WTC11 (cell line): Measurements from ENCODE around the gene IQGAP3. TPM values are rescaled to one million over a fixed set of nuclear protein-coding genes. Genes with fewer than 3 reads are reported as not detected.

Experiments
- ATAC-seq: fragments of 200-7000 bp; cut with Tn5 transposase; 2 replicates; pipeline ENCODE4 v1.10.0; 2021; ENCODE audit warnings: mild to moderate bottlenecking, moderate library complexity
- CTCF ChIA-PET: fragments of 300-600 bp; sonication (Branson Sonifier 250); formaldehyde crosslinking; loops from one replicate; lab custom pipeline; 2021; ENCODE audit warnings: antibody characterized with exemption; lab: Charles Lee
- POLR2A ChIA-PET: fragments of 350-600 bp; sonication (Branson Sonifier 250); formaldehyde crosslinking; loops from one replicate; lab custom pipeline; 2021; ENCODE audit warnings: antibody characterized with exemption; lab: Charles Lee
- DNase-seq: peaks from one replicate; pipeline ENCODE4 v3.0.0; 2021; ENCODE audit warnings: low spot score
- H3K27ac Mint-ChIP-seq: 2 replicates; pipeline ENCODE4 v1.8.0; 2021; ENCODE audit warnings: mixed read lengths
- H3K27me3 Mint-ChIP-seq: 2 replicates; pipeline ENCODE4 v1.8.0; 2021; ENCODE audit warnings: low read depth, mild to moderate bottlenecking, moderate library complexity, mixed read lengths
- H3K36me3 Mint-ChIP-seq: 2 replicates; pipeline ENCODE4 v1.8.0; 2021; ENCODE audit warnings: mixed read lengths
- H3K4me1 Mint-ChIP-seq: 2 replicates; pipeline ENCODE4 v1.8.0; 2022; ENCODE audit warnings: mixed read lengths
- H3K4me3 Mint-ChIP-seq: 2 replicates; pipeline ENCODE4 v1.8.0; 2021; ENCODE audit warnings: mild to moderate bottlenecking, moderate library complexity, mixed read lengths
- H3K9me3 Mint-ChIP-seq: 2 replicates; pipeline ENCODE4 v1.8.0; 2021; ENCODE audit warnings: mixed read lengths
- ELF4 ChIP-seq: sonication (generic); formaldehyde crosslinking; IDR thresholded peaks from 2 replicates; pipeline ENCODE4 v1.8.1; 2022; ENCODE audit warnings: low read depth, mild to moderate bottlenecking, moderate library complexity, missing genetic modification reagents
- GRHL2 ChIP-seq: fragments of 250-450 bp; sonication (Bioruptor Pico); IDR thresholded peaks from 2 replicates; pipeline ENCODE4 v1.8.0; 2022; ENCODE audit warnings: mild to moderate bottlenecking, moderate library complexity; ENCODE audit not compliant: insufficient replicate concordance, severe bottlenecking
- KAT7 ChIP-seq: sonication (generic); formaldehyde crosslinking; IDR thresholded peaks from 2 replicates; pipeline ENCODE4 v1.8.1; 2023; ENCODE audit warnings: missing genetic modification reagents, mild to moderate bottlenecking, borderline replicate concordance
- MYBL2 ChIP-seq: sonication (generic); formaldehyde crosslinking; IDR thresholded peaks from 2 replicates; pipeline ENCODE4 v1.8.1; 2023; ENCODE audit warnings: mild to moderate bottlenecking, moderate library complexity, missing genetic modification reagents
- NR2C2 ChIP-seq: sonication (generic); formaldehyde crosslinking; IDR thresholded peaks from 2 replicates; pipeline ENCODE4 v1.8.0; 2022; ENCODE audit warnings: mild to moderate bottlenecking, missing genetic modification reagents
- NR3C1 ChIP-seq: sonication (generic); formaldehyde crosslinking; conservative IDR thresholded peaks from 2 replicates; pipeline ENCODE4 v1.8.1; 2023; ENCODE audit warnings: low read depth, mild to moderate bottlenecking, missing genetic modification reagents
- PRRX2 ChIP-seq: fragments of 250-450 bp; sonication (Bioruptor Pico); IDR thresholded peaks from 2 replicates; pipeline ENCODE4 v1.8.0; 2021; ENCODE audit warnings: mild to moderate bottlenecking
- SOX15 ChIP-seq: fragments of 250-450 bp; sonication (Bioruptor Pico); IDR thresholded peaks from 2 replicates; pipeline ENCODE4 v1.9.0; 2021; ENCODE audit warnings: mild to moderate bottlenecking
- TEAD4 ChIP-seq: sonication (generic); formaldehyde crosslinking; IDR thresholded peaks from 2 replicates; pipeline ENCODE4 v1.8.0; 2022; ENCODE audit warnings: mild to moderate bottlenecking, missing genetic modification reagents
- TP53 ChIP-seq: sonication (generic); formaldehyde crosslinking; IDR thresholded peaks from 2 replicates; pipeline ENCODE4 v1.8.1; 2023; ENCODE audit warnings: mild to moderate bottlenecking, missing genetic modification reagents
- ZNF219 ChIP-seq: sonication (generic); formaldehyde crosslinking; IDR thresholded peaks from 2 replicates; pipeline ENCODE4 v1.8.0; 2023; ENCODE audit warnings: missing genetic modification reagents, mild to moderate bottlenecking, borderline replicate concordance
- ZNF232 ChIP-seq: sonication (generic); formaldehyde crosslinking; IDR thresholded peaks from 2 replicates; pipeline ENCODE4 v1.8.0; 2022; ENCODE audit warnings: mild to moderate bottlenecking, missing genetic modification reagents
- ZNF263 ChIP-seq: sonication (generic); formaldehyde crosslinking; IDR thresholded peaks from 2 replicates; pipeline ENCODE4 v1.8.1; 2022; ENCODE audit warnings: low read depth, mild to moderate bottlenecking, moderate library complexity, missing genetic modification reagents
- ZNF396 ChIP-seq: fragments of 250-450 bp; sonication (Bioruptor Pico); IDR thresholded peaks from 2 replicates; pipeline ENCODE4 v1.8.0; 2021; ENCODE audit warnings: mild to moderate bottlenecking, moderate library complexity, borderline replicate concordance
- total RNA-seq: library from RNA; stranded (reverse); gene quantifications from 3 replicates; pipeline ENCODE4 v1.2.3, GENCODE V29; 2021
- TF ChIP-seq, protein P1 (sequence below): sonication (generic); formaldehyde crosslinking; IDR thresholded peaks from 2 replicates; pipeline ENCODE4 v1.8.1; 2022; ENCODE audit warnings: low read depth, mild to moderate bottlenecking, moderate library complexity, missing genetic modification reagents, borderline replicate concordance
- TF ChIP-seq, protein P2 (sequence below): sonication (generic); formaldehyde crosslinking; IDR thresholded peaks from 2 replicates; pipeline ENCODE4 v1.8.0; 2022; ENCODE audit warnings: mild to moderate bottlenecking, missing genetic modification reagents
- TF ChIP-seq, protein P3 (sequence below): sonication (generic); formaldehyde crosslinking; conservative IDR thresholded peaks from 2 replicates; pipeline ENCODE4 v1.8.1; 2022; ENCODE audit warnings: mild to moderate bottlenecking, missing genetic modification reagents
- TF ChIP-seq, protein P4 (sequence below): fragments of 200-600 bp; IDR thresholded peaks from 2 replicates; pipeline ENCODE4 v1.8.0; 2022; ENCODE audit warnings: antibody characterized with exemption
- TF ChIP-seq, protein P5 (sequence below): sonication (generic); formaldehyde crosslinking; IDR thresholded peaks from 2 replicates; pipeline ENCODE4 v1.8.0; 2022; ENCODE audit warnings: missing genetic modification reagents
- TF ChIP-seq, protein P6 (sequence below): sonication (generic); formaldehyde crosslinking; IDR thresholded peaks from 2 replicates; pipeline ENCODE4 v1.8.1; 2022; ENCODE audit warnings: mild to moderate bottlenecking, moderate library complexity, missing genetic modification reagents
- TF ChIP-seq, protein P7 (sequence below): sonication (generic); formaldehyde crosslinking; IDR thresholded peaks from 2 replicates; pipeline ENCODE4 v1.8.0; 2023; ENCODE audit warnings: missing genetic modification reagents, mild to moderate bottlenecking, borderline replicate concordance

IQGAP3 gene
- total RNA-seq, 1 experiment from 2014 or later, result 33.3 TPM

DNA sequence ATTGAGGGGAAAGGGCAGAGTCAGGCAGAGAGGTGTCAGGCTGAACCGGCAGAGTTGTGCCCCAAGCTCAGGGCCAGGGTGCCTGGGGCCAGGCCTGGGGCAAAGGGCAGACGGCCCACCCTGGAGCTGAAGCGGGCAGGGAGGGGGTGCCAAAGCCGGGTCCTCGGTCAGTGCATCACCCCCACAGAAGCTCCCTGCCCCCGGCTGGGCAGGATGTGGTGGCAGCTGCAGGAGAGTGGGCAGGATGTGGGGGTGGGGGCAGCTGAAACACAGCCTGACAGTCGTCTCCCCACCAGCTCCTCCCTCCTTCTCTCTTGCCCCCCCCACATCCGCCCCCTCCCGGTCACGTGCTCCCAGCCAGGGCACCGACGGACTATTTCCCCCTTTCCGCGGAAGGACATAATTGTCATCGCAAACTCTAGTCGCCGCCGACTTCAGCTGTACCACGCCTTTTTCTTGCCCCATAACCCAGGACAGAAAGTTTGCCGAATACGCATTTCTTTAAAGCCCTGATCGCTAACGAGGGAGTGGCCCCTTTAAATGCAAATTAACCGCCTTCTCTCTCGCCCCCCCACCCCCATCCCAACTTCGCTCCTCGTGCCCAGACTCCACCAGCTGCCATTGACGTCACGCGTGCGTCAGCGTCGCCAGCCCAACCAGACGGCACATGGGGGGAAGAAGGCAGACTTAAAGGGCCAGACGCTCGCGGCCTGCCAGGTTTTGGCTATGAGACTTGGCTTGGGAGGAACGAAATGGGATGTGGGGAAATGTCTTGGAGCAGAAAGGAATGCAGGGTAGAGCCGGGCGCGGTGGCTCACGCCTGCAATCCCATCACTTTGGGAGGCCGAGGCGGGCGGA, 67.3 kb downstream of the IQGAP3 start (continued):
- TF ChIP-seq ELF4 (CRISPR knock-in tag) (no peak), ZNF219 (CRISPR knock-in tag) (0 out of 2 replicates have a peak, but pooled peaks have one; percentile 40), ZNF396 (CRISPR knock-in tag) (no peak), GRHL2 (CRISPR knock-in tag) (no peak), MYBL2 (CRISPR knock-in tag) (peak; percentile 69; the same call in 1 of the 2 replicates), ZNF263 (no peak), TP53 (0 out of 2 replicates have a peak, but pooled peaks have one; percentile 37), ZNF232 (CRISPR knock-in tag) (no peak), NR3C1 (CRISPR knock-in tag) (no peak), SOX15 (CRISPR knock-in tag) (no peak)
- TF ChIP-seq, protein P1, sequence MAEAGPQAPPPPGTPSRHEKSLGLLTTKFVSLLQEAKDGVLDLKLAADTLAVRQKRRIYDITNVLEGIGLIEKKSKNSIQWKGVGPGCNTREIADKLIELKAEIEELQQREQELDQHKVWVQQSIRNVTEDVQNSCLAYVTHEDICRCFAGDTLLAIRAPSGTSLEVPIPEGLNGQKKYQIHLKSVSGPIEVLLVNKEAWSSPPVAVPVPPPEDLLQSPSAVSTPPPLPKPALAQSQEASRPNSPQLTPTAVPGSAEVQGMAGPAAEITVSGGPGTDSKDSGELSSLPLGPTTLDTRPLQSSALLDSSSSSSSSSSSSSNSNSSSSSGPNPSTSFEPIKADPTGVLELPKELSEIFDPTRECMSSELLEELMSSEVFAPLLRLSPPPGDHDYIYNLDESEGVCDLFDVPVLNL (CRISPR knock-in tag), result no peak
- TF ChIP-seq, protein P2, sequence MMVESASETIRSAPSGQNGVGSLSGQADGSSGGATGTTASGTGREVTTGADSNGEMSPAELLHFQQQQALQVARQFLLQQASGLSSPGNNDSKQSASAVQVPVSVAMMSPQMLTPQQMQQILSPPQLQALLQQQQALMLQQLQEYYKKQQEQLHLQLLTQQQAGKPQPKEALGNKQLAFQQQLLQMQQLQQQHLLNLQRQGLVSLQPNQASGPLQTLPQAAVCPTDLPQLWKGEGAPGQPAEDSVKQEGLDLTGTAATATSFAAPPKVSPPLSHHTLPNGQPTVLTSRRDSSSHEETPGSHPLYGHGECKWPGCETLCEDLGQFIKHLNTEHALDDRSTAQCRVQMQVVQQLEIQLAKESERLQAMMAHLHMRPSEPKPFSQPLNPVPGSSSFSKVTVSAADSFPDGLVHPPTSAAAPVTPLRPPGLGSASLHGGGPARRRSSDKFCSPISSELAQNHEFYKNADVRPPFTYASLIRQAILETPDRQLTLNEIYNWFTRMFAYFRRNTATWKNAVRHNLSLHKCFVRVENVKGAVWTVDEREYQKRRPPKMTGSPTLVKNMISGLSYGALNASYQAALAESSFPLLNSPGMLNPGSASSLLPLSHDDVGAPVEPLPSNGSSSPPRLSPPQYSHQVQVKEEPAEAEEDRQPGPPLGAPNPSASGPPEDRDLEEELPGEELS (CRISPR knock-in tag), result 0 out of 2 replicates have a peak, but pooled peaks have one; percentile 60
- TF ChIP-seq, protein P3, sequence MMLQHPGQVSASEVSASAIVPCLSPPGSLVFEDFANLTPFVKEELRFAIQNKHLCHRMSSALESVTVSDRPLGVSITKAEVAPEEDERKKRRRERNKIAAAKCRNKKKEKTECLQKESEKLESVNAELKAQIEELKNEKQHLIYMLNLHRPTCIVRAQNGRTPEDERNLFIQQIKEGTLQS, result no peak
- TF ChIP-seq, protein P4, sequence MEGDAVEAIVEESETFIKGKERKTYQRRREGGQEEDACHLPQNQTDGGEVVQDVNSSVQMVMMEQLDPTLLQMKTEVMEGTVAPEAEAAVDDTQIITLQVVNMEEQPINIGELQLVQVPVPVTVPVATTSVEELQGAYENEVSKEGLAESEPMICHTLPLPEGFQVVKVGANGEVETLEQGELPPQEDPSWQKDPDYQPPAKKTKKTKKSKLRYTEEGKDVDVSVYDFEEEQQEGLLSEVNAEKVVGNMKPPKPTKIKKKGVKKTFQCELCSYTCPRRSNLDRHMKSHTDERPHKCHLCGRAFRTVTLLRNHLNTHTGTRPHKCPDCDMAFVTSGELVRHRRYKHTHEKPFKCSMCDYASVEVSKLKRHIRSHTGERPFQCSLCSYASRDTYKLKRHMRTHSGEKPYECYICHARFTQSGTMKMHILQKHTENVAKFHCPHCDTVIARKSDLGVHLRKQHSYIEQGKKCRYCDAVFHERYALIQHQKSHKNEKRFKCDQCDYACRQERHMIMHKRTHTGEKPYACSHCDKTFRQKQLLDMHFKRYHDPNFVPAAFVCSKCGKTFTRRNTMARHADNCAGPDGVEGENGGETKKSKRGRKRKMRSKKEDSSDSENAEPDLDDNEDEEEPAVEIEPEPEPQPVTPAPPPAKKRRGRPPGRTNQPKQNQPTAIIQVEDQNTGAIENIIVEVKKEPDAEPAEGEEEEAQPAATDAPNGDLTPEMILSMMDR, result no peak
- TF ChIP-seq, all 79 proteins: peak for 26

DNA sequence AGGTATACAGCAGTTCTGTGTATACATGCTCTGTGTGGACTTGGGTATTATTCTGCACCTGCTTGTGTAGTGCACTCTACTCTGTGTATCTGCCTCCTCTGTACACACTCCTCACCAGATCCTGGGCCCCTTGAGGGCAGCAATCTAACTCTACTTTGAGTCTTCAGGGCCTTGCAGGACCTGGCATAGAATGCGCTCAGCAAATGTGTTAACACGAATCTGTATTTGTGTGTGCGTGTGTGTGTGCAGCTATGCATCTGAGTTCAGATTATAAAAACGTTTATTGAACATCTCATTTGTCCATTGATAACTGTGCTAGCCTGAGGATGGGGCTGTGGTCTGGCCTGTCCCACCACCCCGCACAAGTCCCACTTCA, 67.9 kb downstream of the IQGAP3 start:
- ChIA-PET POLR2A (interaction anchor here (0.7 to 3.1 kb wide), 10 partner anchors 8 to 87 kb away, joined by 3 to 19 read pairs (median 4); partner anchors contain the start of gene NAXE), CTCF (interaction anchor here (0.8 to 6.4 kb wide), 12 partner anchors 13 to 201 kb away, joined by 3 to 142 read pairs (median 4); partner anchors contain the start of genes NAXE and RHBG)
- Mint-ChIP-seq H3K4me1 (peaks cover 50% of the 10 kb centered on the region), H3K27ac (peak overlapping the region; percentile 95), H3K36me3 (no peaks in the 10 kb centered on the region), H3K27me3 (peaks cover 13% of the 10 kb centered on the region), H3K4me3 (peak overlapping the region; percentile 60), H3K9me3 (no peaks in the 10 kb centered on the region)
- ATAC-seq (no peak), DNase-seq (no peak)
- TF ChIP-seq TEAD4 (CRISPR knock-in tag) (no peak), PRRX2 (no peak), NR2C2 (no peak), ELF4 (CRISPR knock-in tag) (no peak), KAT7 (CRISPR knock-in tag) (no peak)
- TF ChIP-seq, protein P5, sequence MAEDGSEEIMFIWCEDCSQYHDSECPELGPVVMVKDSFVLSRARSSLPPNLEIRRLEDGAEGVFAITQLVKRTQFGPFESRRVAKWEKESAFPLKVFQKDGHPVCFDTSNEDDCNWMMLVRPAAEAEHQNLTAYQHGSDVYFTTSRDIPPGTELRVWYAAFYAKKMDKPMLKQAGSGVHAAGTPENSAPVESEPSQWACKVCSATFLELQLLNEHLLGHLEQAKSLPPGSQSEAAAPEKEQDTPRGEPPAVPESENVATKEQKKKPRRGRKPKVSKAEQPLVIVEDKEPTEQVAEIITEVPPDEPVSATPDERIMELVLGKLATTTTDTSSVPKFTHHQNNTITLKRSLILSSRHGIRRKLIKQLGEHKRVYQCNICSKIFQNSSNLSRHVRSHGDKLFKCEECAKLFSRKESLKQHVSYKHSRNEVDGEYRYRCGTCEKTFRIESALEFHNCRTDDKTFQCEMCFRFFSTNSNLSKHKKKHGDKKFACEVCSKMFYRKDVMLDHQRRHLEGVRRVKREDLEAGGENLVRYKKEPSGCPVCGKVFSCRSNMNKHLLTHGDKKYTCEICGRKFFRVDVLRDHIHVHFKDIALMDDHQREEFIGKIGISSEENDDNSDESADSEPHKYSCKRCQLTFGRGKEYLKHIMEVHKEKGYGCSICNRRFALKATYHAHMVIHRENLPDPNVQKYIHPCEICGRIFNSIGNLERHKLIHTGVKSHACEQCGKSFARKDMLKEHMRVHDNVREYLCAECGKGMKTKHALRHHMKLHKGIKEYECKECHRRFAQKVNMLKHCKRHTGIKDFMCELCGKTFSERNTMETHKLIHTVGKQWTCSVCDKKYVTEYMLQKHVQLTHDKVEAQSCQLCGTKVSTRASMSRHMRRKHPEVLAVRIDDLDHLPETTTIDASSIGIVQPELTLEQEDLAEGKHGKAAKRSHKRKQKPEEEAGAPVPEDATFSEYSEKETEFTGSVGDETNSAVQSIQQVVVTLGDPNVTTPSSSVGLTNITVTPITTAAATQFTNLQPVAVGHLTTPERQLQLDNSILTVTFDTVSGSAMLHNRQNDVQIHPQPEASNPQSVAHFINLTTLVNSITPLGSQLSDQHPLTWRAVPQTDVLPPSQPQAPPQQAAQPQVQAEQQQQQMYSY (CRISPR knock-in tag), result no peak
- TF ChIP-seq, protein P6, sequence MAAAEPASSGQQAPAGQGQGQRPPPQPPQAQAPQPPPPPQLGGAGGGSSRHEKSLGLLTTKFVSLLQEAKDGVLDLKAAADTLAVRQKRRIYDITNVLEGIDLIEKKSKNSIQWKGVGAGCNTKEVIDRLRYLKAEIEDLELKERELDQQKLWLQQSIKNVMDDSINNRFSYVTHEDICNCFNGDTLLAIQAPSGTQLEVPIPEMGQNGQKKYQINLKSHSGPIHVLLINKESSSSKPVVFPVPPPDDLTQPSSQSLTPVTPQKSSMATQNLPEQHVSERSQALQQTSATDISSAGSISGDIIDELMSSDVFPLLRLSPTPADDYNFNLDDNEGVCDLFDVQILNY, result no peak
- TF ChIP-seq, protein P7, sequence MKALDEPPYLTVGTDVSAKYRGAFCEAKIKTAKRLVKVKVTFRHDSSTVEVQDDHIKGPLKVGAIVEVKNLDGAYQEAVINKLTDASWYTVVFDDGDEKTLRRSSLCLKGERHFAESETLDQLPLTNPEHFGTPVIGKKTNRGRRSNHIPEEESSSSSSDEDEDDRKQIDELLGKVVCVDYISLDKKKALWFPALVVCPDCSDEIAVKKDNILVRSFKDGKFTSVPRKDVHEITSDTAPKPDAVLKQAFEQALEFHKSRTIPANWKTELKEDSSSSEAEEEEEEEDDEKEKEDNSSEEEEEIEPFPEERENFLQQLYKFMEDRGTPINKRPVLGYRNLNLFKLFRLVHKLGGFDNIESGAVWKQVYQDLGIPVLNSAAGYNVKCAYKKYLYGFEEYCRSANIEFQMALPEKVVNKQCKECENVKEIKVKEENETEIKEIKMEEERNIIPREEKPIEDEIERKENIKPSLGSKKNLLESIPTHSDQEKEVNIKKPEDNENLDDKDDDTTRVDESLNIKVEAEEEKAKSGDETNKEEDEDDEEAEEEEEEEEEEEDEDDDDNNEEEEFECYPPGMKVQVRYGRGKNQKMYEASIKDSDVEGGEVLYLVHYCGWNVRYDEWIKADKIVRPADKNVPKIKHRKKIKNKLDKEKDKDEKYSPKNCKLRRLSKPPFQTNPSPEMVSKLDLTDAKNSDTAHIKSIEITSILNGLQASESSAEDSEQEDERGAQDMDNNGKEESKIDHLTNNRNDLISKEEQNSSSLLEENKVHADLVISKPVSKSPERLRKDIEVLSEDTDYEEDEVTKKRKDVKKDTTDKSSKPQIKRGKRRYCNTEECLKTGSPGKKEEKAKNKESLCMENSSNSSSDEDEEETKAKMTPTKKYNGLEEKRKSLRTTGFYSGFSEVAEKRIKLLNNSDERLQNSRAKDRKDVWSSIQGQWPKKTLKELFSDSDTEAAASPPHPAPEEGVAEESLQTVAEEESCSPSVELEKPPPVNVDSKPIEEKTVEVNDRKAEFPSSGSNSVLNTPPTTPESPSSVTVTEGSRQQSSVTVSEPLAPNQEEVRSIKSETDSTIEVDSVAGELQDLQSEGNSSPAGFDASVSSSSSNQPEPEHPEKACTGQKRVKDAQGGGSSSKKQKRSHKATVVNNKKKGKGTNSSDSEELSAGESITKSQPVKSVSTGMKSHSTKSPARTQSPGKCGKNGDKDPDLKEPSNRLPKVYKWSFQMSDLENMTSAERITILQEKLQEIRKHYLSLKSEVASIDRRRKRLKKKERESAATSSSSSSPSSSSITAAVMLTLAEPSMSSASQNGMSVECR (CRISPR knock-in tag), result no peak
